ENCODE data around the gene KLHL11.
A peak's percentile ranks its signal among the peaks of the same experiment; 100 is the strongest.
"Not testable (repeated sequence)": the region's sequence is repeated elsewhere in the genome, so short reads cannot be mapped to it uniquely, and the experiment has no call there.

Gene KLHL11

DNA sequence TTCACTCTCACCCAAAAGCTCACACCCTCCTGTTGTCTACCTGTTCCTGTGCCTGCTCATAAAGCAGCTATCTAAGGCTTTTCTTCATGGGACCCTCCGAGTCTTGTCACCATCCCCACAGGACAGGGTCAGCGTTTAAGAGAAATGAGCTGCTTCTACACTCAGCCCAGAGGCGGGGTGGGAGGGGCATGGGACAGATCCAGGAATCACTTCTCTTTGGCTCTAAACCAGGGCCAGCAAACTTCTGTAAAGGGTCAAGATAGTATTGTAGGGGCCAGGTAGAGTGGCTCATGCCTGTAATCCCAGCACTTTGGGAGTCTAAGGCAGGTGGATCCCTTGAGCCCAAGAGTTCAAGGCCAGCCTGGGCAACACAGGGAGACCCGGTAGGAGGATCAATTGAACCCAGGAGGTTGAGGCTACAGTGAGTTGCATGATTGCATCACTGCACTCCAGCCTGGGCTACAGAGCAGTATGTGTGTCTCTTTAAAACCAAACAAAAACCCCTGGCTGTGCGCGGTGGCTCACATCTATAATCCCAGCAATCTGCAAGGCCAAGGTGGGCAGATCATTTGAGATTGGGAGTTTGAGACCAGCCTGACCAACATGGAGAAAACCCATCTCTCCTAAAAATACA is 23.2 kb upstream of the KLHL11 start:
- DNase-seq, result no peak

DNA sequence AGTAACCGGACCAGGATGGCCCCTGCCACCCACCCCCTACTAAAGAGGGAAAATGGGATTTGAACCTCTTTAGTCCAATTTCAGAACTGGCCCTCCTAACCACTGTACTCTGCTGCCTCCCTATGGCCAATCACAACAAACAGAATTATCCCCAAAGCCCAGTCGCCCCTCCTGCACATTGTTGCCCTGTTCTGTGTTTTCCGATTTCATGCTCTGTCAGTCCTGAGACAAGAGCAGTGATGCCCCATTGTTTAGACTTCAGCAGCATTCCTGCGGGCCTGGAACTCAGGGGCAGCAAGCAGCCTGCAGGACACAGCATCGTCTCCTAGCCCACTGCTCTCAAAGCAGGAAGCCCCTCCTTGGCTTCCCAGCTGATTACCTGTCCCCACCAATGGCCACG is 20.5 kb upstream of the KLHL11 start:
- DNase-seq, result no peak

DNA sequence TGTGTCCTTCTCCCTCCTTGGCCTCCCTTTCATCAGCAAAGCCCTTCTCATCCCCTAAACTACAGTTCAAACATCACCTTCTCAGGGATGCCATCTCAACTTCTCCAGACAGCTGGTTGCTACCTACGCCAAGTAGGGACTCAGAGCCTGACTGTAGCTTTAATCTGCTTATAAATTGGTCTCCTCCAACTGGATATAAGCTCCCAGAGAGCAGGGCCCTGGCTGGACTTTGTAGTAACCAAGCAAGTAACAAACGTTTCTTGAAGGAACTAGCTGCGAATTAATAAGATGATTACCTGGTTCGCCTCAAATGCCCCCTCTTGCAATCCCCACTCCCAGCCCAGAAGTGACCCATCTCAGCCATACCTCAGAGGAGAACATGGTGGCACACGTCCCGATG is 17.5 kb upstream of the KLHL11 start:
- DNase-seq, result no peak

DNA sequence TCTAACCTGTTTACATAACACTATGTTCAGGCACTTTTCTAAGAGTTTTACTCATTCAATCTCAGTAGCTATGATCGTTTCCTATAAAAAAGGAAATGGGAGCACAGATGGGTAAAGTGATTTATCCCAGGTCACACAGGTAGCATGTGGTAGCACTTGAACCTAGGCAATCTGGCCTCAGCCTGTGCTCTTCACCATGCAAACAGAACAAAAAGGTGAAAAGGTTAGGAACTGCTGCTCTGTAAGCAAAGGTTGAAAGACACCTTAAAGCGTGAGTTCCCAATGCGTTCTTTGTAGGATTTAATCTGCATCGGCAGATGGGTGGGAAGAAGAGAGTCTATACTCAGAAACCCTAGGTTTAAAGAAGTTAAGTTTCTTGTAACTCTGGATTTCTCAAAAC is 14.9 kb upstream of the KLHL11 start:
- no peak for DNase-seq

DNA sequence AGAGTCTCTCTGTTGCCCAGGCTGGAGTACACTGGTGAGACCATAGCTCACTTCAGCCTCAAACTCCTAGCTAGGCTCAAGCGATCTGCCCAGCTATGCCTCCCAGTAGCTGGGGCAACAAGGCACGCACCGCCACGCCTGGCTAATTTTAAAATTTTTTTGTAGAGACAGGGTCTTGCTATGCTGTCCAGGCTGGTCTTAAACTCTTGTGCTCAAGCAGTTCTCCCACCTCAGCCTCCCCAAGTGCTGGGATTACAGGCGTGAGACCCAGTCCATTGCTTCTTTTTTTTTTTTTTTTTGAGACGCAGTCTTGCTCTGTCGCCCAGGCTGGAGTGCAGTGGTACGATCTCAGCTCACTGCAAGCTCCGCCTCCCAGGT is 9.1 kb upstream of the KLHL11 start:
- not testable (repeated sequence) for DNase-seq

DNA sequence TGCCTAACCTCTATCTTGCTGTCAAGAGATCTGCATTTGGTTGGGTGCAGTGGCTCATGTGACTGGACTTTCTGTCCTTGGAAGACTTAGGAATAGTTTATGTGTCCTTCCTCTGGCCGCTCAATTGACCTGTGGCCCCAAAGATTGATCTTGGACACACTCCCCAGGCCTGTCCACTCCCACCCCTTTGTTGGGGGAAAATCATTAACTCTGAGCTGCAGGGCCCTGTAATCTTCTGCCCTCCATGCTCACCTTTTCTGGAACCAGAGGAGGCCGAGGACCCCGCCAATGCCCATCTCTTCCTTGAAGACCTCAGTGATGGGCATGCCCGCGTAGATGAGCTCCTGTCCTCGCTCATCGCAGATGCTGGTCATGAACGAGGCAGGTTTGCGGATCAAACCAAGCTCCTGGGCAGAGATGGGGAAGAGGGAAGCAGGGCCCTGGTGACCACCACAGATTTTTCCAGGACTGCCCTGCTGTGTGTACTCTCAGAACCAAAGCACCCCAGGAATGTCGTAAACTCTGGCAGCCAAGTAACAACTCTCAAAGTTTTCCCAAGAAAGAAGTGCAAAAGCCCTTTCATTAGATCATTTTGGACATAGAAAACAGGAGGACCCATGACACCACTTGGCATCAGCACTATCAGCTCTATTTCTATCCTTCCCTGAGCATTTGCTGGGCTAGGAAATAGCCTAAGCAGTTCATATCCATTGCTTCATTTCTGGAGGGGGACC is 8.5 kb upstream of the KLHL11 start:
- no peak for DNase-seq

DNA sequence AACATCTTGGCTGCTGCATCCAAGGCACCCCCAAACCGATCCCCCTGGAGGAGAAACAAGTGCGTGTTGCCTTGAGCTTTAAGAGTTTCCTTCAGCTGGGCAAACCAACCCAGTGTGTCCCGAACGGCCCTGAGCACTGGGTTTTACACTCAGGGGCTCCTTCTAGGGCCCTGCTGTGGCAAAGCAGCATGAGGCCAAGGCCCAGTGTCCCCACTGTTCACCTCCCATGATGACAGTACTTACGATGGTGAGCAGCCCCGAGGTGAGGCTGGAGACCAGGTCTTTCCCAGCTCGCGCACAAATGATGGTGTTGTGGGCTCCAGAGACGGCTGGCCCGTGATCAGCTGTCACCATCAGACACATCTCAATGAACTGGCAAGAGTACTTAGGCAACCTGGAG is 6.6 kb upstream of the KLHL11 start:
- no peak for DNase-seq

DNA sequence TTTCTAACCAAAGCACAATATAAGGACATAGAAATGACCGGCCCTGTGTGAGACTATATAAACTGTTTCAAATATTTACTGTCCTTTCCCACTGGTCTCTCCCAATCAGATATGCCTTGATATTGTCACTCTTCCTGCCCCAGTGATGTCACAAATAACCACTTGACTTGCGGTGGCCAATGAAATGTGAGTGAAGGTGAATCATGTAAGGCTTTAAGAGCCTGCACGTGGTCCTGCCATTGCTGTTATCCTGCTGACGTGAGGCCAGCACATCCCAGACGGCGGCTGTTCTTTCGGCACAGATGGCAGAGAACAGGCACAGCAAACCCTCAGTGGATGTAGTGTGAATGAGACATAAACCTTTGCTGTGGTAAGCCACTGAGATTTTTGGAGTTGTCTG is 5.4 kb upstream of the KLHL11 start:
- DNase-seq, result no peak

DNA sequence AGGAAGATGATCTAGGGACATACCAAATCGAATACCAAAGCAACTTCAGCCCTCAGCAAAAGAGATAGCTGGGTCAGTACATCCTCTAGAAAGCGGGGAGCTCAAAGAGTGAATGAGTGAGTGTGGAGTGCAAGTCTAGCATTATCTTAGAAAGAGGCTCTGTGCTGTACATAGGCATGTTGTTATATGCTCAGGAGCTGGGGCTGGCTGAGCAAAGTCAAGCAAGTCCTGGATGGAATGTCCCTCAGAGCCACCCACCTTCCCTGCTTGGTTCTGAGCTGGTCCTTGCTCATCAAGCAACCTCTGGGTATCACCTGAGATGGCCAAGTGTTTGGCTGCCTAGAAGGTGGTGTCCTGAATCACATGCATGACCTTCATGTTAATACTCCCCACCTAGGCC is 4.9 kb upstream of the KLHL11 start:
- no peak for DNase-seq

DNA sequence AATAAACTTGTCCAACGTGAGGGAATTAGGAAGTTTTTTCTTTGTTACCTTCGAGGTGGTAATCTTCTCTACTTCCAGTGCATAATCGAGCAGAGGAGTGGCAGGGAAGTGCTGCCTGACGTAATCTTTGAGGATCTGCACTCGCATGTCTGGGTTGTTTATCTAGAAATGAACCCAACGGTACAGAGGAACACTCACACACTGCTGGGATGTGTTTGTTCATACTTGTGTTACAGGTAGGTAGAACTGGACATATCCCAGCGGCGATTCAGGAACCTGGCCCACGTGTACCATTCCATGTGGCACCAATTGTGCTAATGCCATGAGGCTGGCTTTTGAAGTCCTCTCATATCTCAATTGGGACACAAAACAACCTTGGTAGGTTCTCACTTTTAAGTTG is 4.2 kb upstream of the KLHL11 start:
- no peak for DNase-seq

DNA sequence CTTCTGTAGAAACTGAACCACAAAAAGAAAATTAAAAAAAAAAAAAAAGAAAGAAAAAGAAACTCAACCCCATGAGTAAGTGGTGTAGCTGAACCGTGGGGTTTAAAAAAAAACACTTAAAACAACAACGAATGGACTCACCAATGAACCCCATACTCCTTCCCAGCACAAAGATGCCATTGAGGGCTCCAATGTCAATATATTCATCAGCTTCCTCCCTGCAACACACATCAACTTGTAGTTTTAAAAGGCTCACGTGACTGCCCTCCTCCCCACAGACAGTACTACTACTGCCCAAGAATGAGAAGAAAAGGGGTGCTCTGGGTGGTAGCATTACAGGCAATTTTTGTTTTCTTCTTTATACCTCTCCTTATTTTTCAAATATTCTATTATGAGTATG is 3.3 kb upstream of the KLHL11 start:
- no peak for DNase-seq

DNA sequence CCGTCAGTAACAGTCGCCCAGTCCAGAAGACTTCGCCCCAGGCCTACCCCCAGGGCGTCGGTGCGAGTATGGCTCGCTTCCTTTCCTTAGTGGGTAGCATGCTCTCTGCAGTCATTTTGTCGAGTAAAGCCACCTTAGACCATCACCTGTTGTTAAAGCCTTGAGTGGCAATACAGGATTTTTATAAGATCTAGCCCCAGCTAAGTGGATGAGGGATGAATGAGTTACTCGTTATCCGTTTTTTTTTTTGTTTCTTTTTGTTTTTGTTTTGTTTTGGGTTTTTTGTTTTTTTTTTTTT is 322 bp upstream of the KLHL11 start:
- DNase-seq, result no peak

DNA sequence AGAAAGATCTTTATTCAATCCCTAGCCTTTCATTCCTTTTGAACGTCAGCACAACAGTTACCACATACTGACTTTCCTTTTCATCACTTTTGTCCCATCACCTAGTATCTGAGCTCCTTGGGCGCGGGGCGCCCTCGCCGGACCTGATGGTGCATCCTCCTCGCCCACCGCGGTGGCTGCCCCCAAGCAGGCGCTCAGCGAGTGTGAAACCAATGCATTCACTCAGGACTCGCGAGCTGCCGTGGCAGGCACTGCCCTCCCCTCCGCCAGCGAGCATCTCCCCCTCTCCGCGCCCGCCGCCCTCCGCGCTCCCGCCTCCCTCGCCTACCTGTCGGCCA is 756 bp downstream of the KLHL11 start:
- peak in 1 of 2 donors; percentile 61 for DNase-seq

DNA sequence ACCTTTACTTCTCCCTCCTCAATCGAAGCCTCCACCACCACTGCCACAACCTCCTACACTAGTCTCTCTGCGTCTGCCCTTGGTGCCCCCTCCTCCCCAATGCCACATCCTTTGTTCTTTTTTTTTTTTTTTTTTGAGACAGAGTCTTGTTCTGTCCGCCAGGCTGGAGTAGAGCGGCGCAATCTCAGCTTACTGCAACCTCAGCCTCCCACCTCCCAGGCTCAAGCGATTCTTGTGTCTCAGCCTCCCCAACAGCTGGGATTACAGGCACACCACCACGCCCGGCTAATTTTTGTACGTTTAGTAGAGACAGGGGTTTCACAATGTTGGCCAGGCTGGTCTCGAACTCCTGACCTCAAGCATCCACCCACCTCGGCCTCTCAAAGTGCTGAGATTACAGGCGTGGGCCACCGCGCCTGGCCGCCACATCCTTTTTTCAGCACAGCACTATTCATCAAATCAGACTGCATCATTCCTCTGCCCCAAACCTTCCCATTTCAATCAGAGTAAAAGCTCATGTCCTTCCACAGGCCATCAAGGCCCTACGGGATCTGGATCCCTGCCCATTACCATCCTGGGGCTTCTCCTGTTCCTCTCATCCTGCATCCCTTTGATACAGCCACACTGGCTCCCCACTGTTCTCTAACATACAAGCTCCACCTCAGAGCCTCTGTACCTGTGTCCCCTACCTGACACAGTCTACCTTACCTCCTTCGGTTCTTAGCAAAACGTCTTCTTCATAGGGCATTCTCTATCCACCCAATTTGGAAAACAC is 2.0 kb downstream of the KLHL11 start:
- DNase-seq, result peak; percentile 5 to 10

DNA sequence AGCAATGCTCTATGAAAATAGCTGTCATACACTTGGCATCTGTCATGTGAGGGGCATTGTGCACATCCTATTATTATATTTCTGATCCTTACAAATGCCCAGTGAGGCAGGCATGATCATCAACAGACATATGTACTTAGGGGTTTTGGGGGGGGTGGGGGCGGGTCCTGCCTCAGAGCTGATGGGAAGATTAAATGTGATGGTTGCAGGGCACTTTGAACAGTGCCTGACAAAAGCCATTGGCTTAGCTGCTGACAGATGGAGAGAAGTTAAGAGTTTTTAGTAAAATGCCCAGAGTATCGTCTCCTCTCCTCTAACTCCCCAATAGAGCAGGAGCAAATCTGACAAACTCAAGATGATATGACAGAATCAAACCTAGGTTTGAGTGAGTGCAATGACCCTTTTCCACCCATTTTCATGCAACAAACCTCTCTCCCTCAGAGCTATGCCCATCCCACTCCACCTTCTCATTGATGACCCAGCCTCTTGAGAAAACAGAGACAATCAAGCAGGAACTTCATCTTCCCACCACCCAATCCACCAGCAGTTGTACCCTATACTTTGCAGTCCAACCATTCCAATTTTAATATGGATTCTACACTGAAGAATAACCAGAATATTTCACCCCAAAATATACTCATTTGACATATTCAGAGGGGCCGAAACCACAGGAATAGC is 4.8 kb downstream of the KLHL11 start:
- DNase-seq, result no peak

DNA sequence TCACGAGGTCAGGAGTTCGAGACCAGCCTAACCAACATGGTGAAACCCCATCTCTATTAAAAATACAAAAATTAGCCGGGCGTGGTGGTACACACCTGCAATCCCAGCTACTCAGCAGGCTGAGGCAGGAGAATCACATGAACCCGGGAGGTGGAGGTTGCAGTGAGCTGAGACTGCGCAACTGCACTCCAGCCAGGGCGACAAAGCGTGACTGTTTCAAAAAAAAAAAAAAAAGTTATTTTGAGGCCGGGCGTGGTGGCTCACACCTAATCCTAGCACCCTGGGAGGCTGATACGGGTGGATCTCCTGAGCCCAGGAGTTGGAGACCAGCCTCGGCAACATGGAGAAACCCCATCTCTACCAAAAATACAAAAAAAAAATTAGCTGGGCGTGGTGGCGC is 13.8 kb downstream of the KLHL11 start:
- DNase-seq, result not testable (repeated sequence)

DNA sequence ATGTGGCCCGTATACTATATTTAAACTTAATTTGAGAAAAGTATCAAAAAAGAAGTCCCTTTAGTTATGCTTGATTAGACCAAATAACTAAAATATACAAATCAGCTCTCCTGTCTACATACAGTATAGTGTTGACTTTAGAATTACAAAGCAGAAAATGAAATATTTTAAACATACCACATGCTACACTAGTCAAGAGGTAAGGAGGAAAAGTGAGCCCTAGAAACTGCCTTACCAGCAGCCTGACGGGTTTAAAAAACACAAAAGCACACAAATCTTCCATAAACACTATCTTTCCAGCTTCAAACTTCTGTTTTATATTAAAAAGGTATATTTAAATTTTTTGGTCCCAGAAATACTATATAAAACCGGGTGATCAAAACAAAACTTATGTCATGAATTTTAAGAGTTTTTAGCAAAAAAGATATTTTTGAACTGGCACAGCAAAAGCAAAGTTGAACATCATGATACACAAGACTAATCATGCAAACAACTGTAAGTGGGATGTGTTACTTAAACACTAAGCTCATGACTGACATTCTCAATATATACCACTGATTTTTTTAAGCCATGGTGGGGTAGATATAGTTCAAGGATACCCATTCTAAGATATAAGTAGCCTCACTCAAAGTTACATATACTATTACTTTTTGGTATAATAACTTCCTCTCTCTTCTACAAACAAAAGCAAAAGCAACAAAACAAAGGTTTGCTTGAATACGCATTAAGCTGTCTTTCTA is 15.8 kb downstream of the KLHL11 start:
- DNase-seq, result no peak

DNA sequence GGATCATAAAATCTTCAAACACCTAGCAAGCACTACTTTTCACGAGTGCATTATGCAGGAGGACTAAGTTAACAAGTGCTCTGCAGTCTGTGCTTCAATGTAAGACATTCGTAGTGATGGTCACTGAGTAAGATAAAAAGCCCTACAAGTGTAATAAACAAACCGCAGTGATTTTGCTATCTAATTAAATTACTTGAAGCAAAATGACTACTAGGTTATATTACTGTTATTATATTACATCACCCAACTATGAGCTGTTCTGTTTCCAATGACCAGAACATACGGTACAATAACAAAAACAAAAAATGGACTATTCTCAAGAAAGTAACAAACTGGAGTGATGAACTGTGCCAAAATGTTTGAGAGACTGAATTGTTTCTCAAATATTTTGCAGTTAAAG is 16.4 kb downstream of the KLHL11 start:
- no peak for DNase-seq

DNA sequence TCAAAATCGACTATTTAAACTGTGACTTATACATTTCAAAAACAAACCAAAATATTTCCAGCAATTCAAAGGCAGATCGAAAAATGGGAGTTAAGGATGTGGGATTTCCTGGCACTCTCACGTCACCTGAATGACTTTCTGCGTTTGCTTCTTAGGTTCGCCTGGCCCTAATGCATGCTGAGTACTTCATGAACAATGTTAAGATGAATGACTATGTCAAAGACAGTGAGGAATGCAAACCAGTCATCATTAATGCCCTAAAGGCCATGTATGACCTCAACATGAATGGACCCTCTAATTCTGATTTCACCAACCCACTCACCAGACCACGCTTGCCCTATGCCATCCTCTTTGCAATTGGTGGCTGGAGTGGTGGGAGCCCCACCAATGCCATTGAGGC is 20.3 kb downstream of the KLHL11 start:
- no peak for DNase-seq

DNA sequence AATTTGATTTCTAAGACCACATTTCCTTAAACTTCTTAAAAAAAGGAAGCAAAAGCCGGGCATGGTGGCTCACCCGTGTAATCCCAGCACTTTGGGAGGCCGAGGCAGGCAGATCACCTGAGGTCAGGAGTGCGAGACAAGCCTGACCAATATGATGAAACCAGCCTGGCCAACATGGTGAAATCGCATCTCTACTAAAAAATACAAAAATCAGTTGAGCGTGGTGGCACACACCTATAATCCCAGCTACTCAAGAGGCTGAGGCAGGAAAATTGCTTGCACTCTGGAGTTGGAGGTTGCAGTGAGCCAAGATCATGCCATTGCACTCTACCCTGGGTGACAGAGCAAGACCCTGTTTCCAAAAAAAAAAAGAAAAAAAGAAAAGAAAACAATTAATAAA is 24.4 kb downstream of the KLHL11 start:
- not testable (repeated sequence) for DNase-seq

DNA sequence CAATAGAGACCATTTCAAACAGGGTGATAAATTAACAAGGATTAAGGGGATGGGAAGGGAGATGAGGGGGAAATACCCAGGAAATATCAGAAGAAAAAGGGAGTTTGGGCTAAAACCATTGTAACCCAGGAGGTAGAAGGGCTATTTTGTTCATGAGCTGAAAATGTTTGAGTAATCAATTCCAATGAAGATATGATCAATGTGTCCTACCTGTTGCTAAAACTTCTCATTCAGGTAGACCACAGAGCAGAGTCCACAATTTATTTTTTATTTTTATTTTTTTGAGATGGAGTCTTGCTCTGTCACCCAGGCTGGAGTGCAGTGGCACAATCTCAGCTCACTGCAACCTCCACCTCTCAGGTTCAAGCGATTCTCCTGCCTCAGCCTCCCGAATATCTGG is 25.8 kb downstream of the KLHL11 start:
- DNase-seq, result not testable (repeated sequence)

DNA sequence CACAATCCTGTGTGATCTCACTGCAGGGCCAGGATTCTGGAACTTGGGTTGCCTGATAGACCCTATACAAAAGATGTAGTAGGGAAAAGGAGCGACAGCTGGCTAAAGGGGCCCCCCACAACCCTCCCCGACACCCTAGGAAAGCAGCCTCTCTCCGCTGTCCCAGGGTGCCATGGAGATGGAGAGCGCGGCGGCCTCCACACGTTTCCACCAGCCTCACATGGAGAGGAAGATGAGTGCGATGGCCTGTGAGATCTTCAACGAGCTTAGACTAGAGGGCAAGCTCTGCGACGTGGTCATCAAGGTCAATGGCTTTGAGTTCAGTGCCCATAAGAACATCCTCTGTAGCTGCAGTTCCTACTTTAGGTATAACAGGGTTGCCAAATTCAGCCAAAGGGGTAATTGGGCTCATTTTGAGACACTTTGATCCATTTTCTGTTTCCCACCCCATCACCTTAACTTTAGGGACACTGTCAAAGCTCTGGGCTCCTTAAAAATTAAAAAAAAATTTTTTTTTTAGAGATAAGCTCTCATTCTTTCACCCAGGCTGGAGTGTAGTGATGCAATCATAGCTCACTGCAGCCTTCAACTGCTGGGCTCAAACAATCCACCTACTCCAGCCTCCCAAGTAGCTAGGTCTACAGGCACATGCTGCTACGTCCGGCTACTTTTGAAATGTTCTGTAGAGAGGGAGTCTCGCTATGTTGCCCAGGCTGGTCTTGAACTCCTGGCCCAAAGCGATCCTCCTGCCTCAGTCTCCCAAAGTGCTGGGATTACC is 27.3 kb downstream of the KLHL11 start, which contains the start of gene KLHL10:
Gene KLHL10 (plus strand): TSS at position 65 of the 778 bp plus-strand sequence. CDS start 108 bp downstream, at position 173.
- DNase-seq, result no peak
